GM23248 (cell line): ENCODE data around the gene RHOC.

Experiments
- EZH2 ChIP-seq: fragments of 200-600 bp; sonication (generic); IDR thresholded peaks from 2 replicates; pipeline ENCODE4 v1.6.1; 2018; ENCODE audit warnings: antibody characterized with exemption, mild to moderate bottlenecking; ENCODE audit not compliant: insufficient read depth, poor library complexity, severe bottlenecking
- EZH2phosphoT487 ChIP-seq: fragments of 200-600 bp; sonication (generic); IDR thresholded peaks from 2 replicates; pipeline ENCODE4 v1.6.1; 2018; ENCODE audit warnings: antibody characterized with exemption, moderate library complexity, mild to moderate bottlenecking, low read depth; ENCODE audit not compliant: insufficient read depth

DNA sequence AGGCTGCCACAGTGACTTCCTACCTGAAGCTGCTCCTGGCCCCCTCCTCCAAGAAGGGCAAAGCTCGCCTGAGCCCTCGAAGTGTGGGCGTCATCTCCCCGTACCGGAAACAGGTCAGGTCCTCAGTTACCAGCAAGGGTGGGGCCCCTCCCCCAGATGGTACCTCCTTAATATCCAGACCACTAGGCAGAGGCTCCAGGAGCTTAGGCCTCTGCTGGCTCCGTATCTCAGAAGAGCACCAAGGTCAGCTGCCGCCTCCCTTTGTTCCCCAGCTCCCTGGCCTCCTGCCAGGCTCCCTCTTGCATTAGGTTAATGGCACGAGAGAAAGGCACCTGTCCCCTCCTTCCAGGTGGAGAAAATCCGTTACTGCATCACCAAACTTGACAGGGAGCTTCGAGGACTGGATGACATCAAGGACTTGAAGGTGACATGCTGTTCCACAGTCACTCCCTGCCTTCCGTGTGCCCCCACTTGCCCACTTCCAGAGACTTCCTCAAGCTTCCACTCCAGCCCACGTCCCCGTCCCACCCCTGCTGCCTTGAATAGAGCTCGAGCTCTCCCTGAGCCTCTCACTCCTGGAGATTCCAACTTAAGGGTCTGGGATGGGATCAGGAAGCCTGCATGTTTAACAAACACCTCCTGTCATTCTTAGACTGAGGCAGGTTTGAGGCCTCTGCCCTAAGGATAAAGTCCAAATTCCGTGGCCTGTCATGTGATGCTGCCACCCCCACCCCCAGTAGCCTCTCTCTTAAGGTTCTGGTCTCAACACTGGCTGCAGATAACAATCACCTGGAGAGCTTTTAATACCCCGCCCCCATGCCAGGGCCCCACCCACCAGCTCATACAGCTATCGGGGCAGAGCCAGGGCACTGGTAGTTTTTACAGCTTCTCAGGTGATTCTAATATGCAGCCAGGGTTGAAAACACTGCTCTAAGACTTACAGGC lies 8.3 kb downstream of the RHOC start:
- TF ChIP-seq EZH2: no peak
- TF ChIP-seq EZH2phosphoT487: no peak
